GM18526 (cell line): ENCODE measurements around the gene ZMYM1.

ENCODE experiments used
- POLR2A ChIP-seq: IDR thresholded peaks from 3 replicates; pipeline ENCODE4 v1.6.1; 2011; ENCODE audit not compliant: insufficient read length; ENCODE audit errors: extremely low read depth

The ZMYM1 gene

GRCh38 chr1:35151220-35151619, 72.0 kb downstream of the ZMYM1 start:
- TF ChIP-seq POLR2A = no peak

GRCh38 chr1:35164893-35165292, 85.7 kb downstream of the ZMYM1 start:
- no peak for TF ChIP-seq POLR2A
